ENCODE data around the gene TOB1. TPM values are rescaled to one million over a fixed set of nuclear protein-coding genes. Genes with fewer than 3 reads are reported as not detected.

The TOB1 gene
- polyA plus RNA-seq, 1 of the 3 experiments (the other 2 are of a cell fraction), result 19.3 TPM

GRCh38 chr17:50865868-50866260, 290 bp downstream of the TOB1 start:
- H3F3A ChIP-seq (replicated peaks; ENCODE audit: insufficient read depth), result peaks cover 31% of the 10 kb centered on the region
- no peaks in the 10 kb centered on the region for H3K27me3 ChIP-seq (ENCODE audit: insufficient read depth)
- H3K36me3 ChIP-seq (replicated peaks in 1 of 2; ENCODE audit: control insufficient read depth in 1 of 2, insufficient read depth in 2 of 2, low read length in 1 of 2), result peaks cover 24 to 30% of the 10 kb centered on the region in 2 experiments
- no peak for DNase-seq
- H3K4me2 ChIP-seq, result peak overlapping the region; percentile 78; the same call in 1 of the 2 replicates
- WGBS (ENCODE audit: low lambda C conversion rate), result no CpG with 5 or more reads among the region's 53 CpGs
- peak overlapping the region; percentile 82 for H3K9ac ChIP-seq
- no peaks in the 10 kb centered on the region for H3K9me3 ChIP-seq
- peaks cover 53% of the 10 kb centered on the region for H3K79me2 ChIP-seq (ENCODE audit: insufficient read depth)
- peak overlapping the region; percentile 77 to 90 for H3K4me3 ChIP-seq (ENCODE audit: low read depth in 2 of 2, low read length in 1 of 2)
- CTCF ChIA-PET, result interaction anchor here (0.6 to 22.4 kb wide), 13 partner anchors 15 to 387 kb away, joined by 3 to 820 read pairs (median 5); partner anchors contain the start of gene NME1
- H4K20me1 ChIP-seq (ENCODE audit: insufficient read depth), result peaks cover 36% of the 10 kb centered on the region
- no peak overlapping the region for H2AFZ ChIP-seq (ENCODE audit: low read depth)
- TF ChIP-seq TCF12 (IDR thresholded peaks at IDR 0.05) (no peak), GABPA (IDR thresholded peaks at IDR 0.05; ENCODE audit: low read depth) (no peak), TAF1 (IDR thresholded peaks at IDR 0.05; ENCODE audit: borderline replicate concordance, low read depth, low read length) (no peak), EZH2phosphoT487 (IDR thresholded peaks at IDR 0.05; ENCODE audit: borderline replicate concordance, low read depth) (no peak), EP300 (IDR thresholded peaks at IDR 0.05; ENCODE audit: borderline replicate concordance in 1 of 2, low read depth in 1 of 2, low read length in 1 of 2) (no peak), RXRA (IDR thresholded peaks at IDR 0.05; ENCODE audit: borderline replicate concordance, low read depth) (no peak), RFX5 (IDR thresholded peaks at IDR 0.05; ENCODE audit: low read length) (no peak), NFIC (IDR thresholded peaks at IDR 0.05; ENCODE audit: borderline replicate concordance) (no peak), RAD21 (IDR thresholded peaks at IDR 0.05; ENCODE audit: low read length) (no peak), PBX3 (IDR thresholded peaks at IDR 0.05) (no peak), YY1 (IDR thresholded peaks at IDR 0.05; ENCODE audit: low read depth) (no peak; the same call in 1 of the 2 replicates), USF1 (IDR thresholded peaks at IDR 0.05; ENCODE audit: borderline replicate concordance, low read depth) (no peak), GATA2 (CRISPR knock-in tag; IDR thresholded peaks at IDR 0.05) (no peak), TEAD4 (IDR thresholded peaks at IDR 0.05; ENCODE audit: borderline replicate concordance, insufficient read depth) (no peak)
- no peaks in the 10 kb centered on the region for H3K9me2 ChIP-seq
- H3K27ac ChIP-seq (ENCODE audit: low read depth in 2 of 2, low read length in 1 of 2), result peak overlapping the region; percentile 65 to 93
- H3K4me1 ChIP-seq (ENCODE audit: control insufficient read depth in 1 of 2, insufficient read depth in 2 of 2, low read depth in 1 of 2, low read length in 1 of 2), result peaks cover 7 to 28% of the 10 kb centered on the region in 2 experiments; a peak in 2 of 4 replicates
- POLR2A ChIA-PET, result interaction anchor here (0.6 to 9.4 kb wide), 48 partner anchors 9 to 522 kb away, joined by 3 to 609 read pairs (median 5); partner anchors contain the start of genes LUC7L3, NME1, NME2 and SPAG9

- CTCF ChIA-PET, result interaction anchor here (0.6 to 22.4 kb wide), 15 partner anchors 15 to 386 kb away, joined by 3 to 820 read pairs (median 6); partner anchors contain the start of gene NME1
- Histone ChIP-seq H3K4me2 (peak overlapping the region; percentile 78), H3K9ac (peak overlapping the region; percentile 82), H3K27me3 (ENCODE audit: insufficient read depth) (no peaks in the 10 kb centered on the region), H4K20me1 (ENCODE audit: insufficient read depth) (peaks cover 36% of the 10 kb centered on the region), H3F3A (replicated peaks; ENCODE audit: insufficient read depth) (peaks cover 31% of the 10 kb centered on the region), H2AFZ (ENCODE audit: low read depth) (no peak overlapping the region), H3K79me2 (ENCODE audit: insufficient read depth) (peaks cover 53% of the 10 kb centered on the region), H3K4me3 (ENCODE audit: low read depth in 2 of 2, low read length in 1 of 2) (peak overlapping the region; percentile 77 to 90), H3K9me2 (no peaks in the 10 kb centered on the region), H3K36me3 (replicated peaks in 1 of 2; ENCODE audit: control insufficient read depth in 1 of 2, insufficient read depth in 2 of 2, low read length in 1 of 2) (peaks cover 26 to 30% of the 10 kb centered on the region in 2 experiments), H3K4me1 (ENCODE audit: control insufficient read depth in 1 of 2, insufficient read depth in 2 of 2, low read depth in 1 of 2, low read length in 1 of 2) (peaks cover 7 to 27% of the 10 kb centered on the region in 2 experiments; a peak in 2 of 4 replicates), H3K27ac (ENCODE audit: low read depth in 2 of 2, low read length in 1 of 2) (peak overlapping the region; percentile 65 to 93), H3K9me3 (no peaks in the 10 kb centered on the region)
- POLR2A ChIA-PET, result interaction anchor here (0.6 to 9.4 kb wide), 30 partner anchors 10 to 315 kb away, joined by 3 to 609 read pairs (median 6); partner anchors contain the start of gene NME2
- WGBS (ENCODE audit: low lambda C conversion rate), result 4% methylated on average over 25 of the region's 50 CpGs
- peak; percentile 72 for DNase-seq
- no peak for TF ChIP-seq CTCF (IDR thresholded peaks at IDR 0.05)
- no peak for TF ChIP-seq TCF12 (IDR thresholded peaks at IDR 0.05)
- peak; percentile 28; the same call in 1 of the 2 replicates for TF ChIP-seq SIN3A (IDR thresholded peaks at IDR 0.05; ENCODE audit: borderline replicate concordance, low read depth, low read length)
- TF ChIP-seq NFIC (IDR thresholded peaks at IDR 0.05; ENCODE audit: borderline replicate concordance), result peak; percentile 61
- 0 out of 2 replicates have a peak, but pooled peaks have one; percentile 8 for TF ChIP-seq PBX3 (IDR thresholded peaks at IDR 0.05)
- no peak for TF ChIP-seq RXRA (IDR thresholded peaks at IDR 0.05; ENCODE audit: borderline replicate concordance, low read depth)
- no peak for TF ChIP-seq USF2 (IDR thresholded peaks at IDR 0.05; ENCODE audit: borderline replicate concordance, low read depth, low read length)
- 0 out of 2 replicates have a peak, but pooled peaks have one; percentile 1 for TF ChIP-seq SMC3 (IDR thresholded peaks at IDR 0.05; ENCODE audit: low read depth, low read length)
- 0 out of 2 replicates have a peak, but pooled peaks have one; percentile 0 for TF ChIP-seq MXI1 (IDR thresholded peaks at IDR 0.05; ENCODE audit: low read depth, low read length)
Measured at GRCh38 chr17:50865060-50865867, 890 bp downstream of the TOB1 start.
